Endothelial cell of umbilical vein (primary cell): ENCODE results near the gene PLCB4. TPM values are rescaled to one million over a fixed set of nuclear protein-coding genes. Genes with fewer than 3 reads are reported as not detected.
A peak's percentile ranks its signal among the peaks of the same experiment; 100 is the strongest.

Experiments
- BruUV-seq: library from RNA; stranded (reverse); fragments of 400-500 nt; replicated peaks from 2 replicates; lab custom pipeline; 2021; lab: Mats Ljungman, UMichigan
- CTCF ChIA-PET: fragments of 300-600, 350-600 bp; sonication (Branson Sonifier 250); formaldehyde crosslinking; loops from one replicate; lab custom pipeline; 2021; ENCODE audit warnings: antibody characterized with exemption, inconsistent platforms; lab: Charles Lee
- POLR2A ChIA-PET: fragments of 300-600, 350-600 bp; sonication (Branson Sonifier 250); formaldehyde crosslinking; loops from one replicate; lab custom pipeline; 2021; ENCODE audit warnings: antibody characterized with exemption, inconsistent platforms; lab: Charles Lee
- DNase-seq: peaks from one replicate; pipeline ENCODE4 v3.0.0-alpha.2; 2011; ENCODE audit warnings: low read depth, low spot score
- FAIRE-seq: peaks from 2 replicates; lab custom pipeline; 2011; peaks lifted over from hg19 to GRCh38; lab: Jason Lieb, UNC
- H2AFZ ChIP-seq: 2 replicates; pipeline ENCODE4 v1.6.0; 2012; ENCODE audit warnings: low read depth, low read length, control low read depth, inconsistent platforms
- H3K27ac ChIP-seq: 2 replicates; pipeline ENCODE4 v1.5.1; 2011; ENCODE audit warnings: low read depth, mild to moderate bottlenecking, control low read depth, low read length, moderate library complexity; ENCODE audit not compliant: insufficient read depth
- H3K27me3 ChIP-seq, 2 experiments: 2 replicates each; pipeline versions ENCODE4 v1.6.0 to v1.6.1; 2011; ENCODE audit warnings: low read length in 2 of 2, mixed read lengths in 1 of 2; ENCODE audit not compliant: control insufficient read depth in 2 of 2, insufficient read depth in 2 of 2
- H3K36me3 ChIP-seq, 2 experiments: 2 replicates in 1 of 2; 3 replicates in 1 of 2; pipeline ENCODE4 v1.5.1; 2011; ENCODE audit warnings: low read length in 2 of 2, mild to moderate bottlenecking in 1 of 2, moderate library complexity in 1 of 2; ENCODE audit not compliant: control insufficient read depth in 2 of 2, insufficient read depth in 2 of 2; ENCODE audit errors: extremely low read depth in 1 of 2
- H3K4me1 ChIP-seq: 3 replicates; pipeline ENCODE4 v1.5.1; 2011; ENCODE audit warnings: mild to moderate bottlenecking, low read length; ENCODE audit not compliant: control insufficient read depth, insufficient read depth; ENCODE audit errors: extremely low read depth
- H3K4me2 ChIP-seq: 2 replicates; pipeline ENCODE4 v1.6.1; 2011; ENCODE audit warnings: low read length, control low read depth, mixed read lengths; ENCODE audit not compliant: insufficient read depth
- H3K4me3 ChIP-seq, 3 experiments: fragments of 200-600 bp in 1 of 3; sonication (generic), shearing (Covaris generic) in 1 of 3; replicated peaks in 1 of 3; 2 replicates each; pipeline ENCODE4 v1.5.1; 2011 to 2016; ENCODE audit warnings: control low read depth in 3 of 3, low read length in 3 of 3, mild to moderate bottlenecking in 2 of 3, inconsistent platforms in 1 of 3, low read depth in 1 of 3, moderate library complexity in 1 of 3; ENCODE audit not compliant: insufficient read depth in 1 of 3
- H3K79me2 ChIP-seq: 2 replicates; pipeline ENCODE4 v1.6.0; 2012; ENCODE audit warnings: low read length, inconsistent platforms; ENCODE audit not compliant: control insufficient read depth, insufficient read depth
- H3K9ac ChIP-seq: replicated peaks from 2 replicates; pipeline ENCODE3; 2011; ENCODE audit warnings: low read length, control low read depth; ENCODE audit not compliant: insufficient read depth; ENCODE audit errors: extremely low read depth
- H3K9me1 ChIP-seq: replicated peaks from 3 replicates; pipeline ENCODE4 v1.6.0; 2011; ENCODE audit warnings: mild to moderate bottlenecking, low read length; ENCODE audit not compliant: control insufficient read depth, insufficient read depth; ENCODE audit errors: extremely low read depth
- H3K9me3 ChIP-seq: replicated peaks from 2 replicates; pipeline ENCODE4 v1.5.1; 2012; ENCODE audit warnings: low read length, inconsistent platforms; ENCODE audit not compliant: control insufficient read depth, insufficient read depth
- H4K20me1 ChIP-seq: replicated peaks from 2 replicates; pipeline ENCODE3; 2011; ENCODE audit warnings: mild to moderate bottlenecking, low read length; ENCODE audit not compliant: control insufficient read depth, insufficient read depth; ENCODE audit errors: extremely low read depth
- CTCF ChIP-seq, 2 donors: IDR thresholded peaks; 1 replicate in 1 of 2; 2 replicates in 1 of 2; pipeline ENCODE4 v1.5.1; 2011; ENCODE audit warnings: low read length in 2 of 2, mild to moderate bottlenecking in 2 of 2, moderate library complexity in 2 of 2, control low read depth in 1 of 2, inconsistent platforms in 1 of 2, low read depth in 1 of 2; ENCODE audit not compliant: insufficient read depth in 1 of 2; ENCODE audit errors: extremely low read depth in 1 of 2
- EZH2 ChIP-seq: IDR thresholded peaks from 2 replicates; pipeline ENCODE4 v1.6.1; 2012; ENCODE audit warnings: borderline replicate concordance, low read depth, mild to moderate bottlenecking, moderate library complexity, low read length, inconsistent platforms; ENCODE audit not compliant: severe bottlenecking
- FOS ChIP-seq: IDR thresholded peaks from 2 replicates; pipeline ENCODE4 v1.6.1; 2011; ENCODE audit warnings: mild to moderate bottlenecking, low read length, moderate library complexity, borderline replicate concordance; ENCODE audit not compliant: insufficient read depth
- GATA2 ChIP-seq: IDR thresholded peaks from 2 replicates; pipeline ENCODE4 v1.7.0; 2011; ENCODE audit warnings: low read depth, mild to moderate bottlenecking, moderate library complexity, mixed read lengths, low read length; ENCODE audit not compliant: insufficient read length, insufficient read depth
- JUN ChIP-seq: IDR thresholded peaks from 2 replicates; pipeline ENCODE4 v1.6.1; 2011; ENCODE audit warnings: borderline replicate concordance, low read depth; ENCODE audit not compliant: insufficient read length, insufficient read depth
- MAX ChIP-seq: IDR thresholded peaks from 2 replicates; pipeline ENCODE4 v1.6.1; 2011; ENCODE audit not compliant: insufficient read depth, insufficient read length
- MYC ChIP-seq: IDR thresholded peaks from one replicate; pipeline ENCODE4 v1.6.1; 2011; ENCODE audit warnings: mild to moderate bottlenecking, low read depth, low read length
- POLR2A ChIP-seq: IDR thresholded peaks from 2 replicates; pipeline ENCODE4 v1.6.1; 2012; ENCODE audit warnings: low read depth, mild to moderate bottlenecking, control low read depth, low read length
- POLR2AphosphoS5 ChIP-seq: IDR thresholded peaks from 2 replicates; pipeline ENCODE4 v1.6.1; 2012; ENCODE audit warnings: low read depth, mild to moderate bottlenecking, control low read depth, low read length, moderate library complexity; ENCODE audit not compliant: insufficient read depth
- dilution Hi-C: fragments of 300-500 bp; cut with MboI; formaldehyde crosslinking; loops from one replicate; pipeline ENCODE4 v1.15.0; 2019; ENCODE audit warnings: low sequenced_read_pairs; ENCODE audit not compliant: extremely low pct_ligation_motif_present
- intact Hi-C: fragments of 100-400 bp; cut with micrococcal nuclease; formaldehyde crosslinking; loops from one replicate; pipeline ENCODE4 v1.10.0; 2022
- polyA plus RNA-seq, 4 experiments: library from polyadenylated mRNA; depleted of rRNA in 3 of 4; stranded (reverse) in 3 of 4; unstranded in 1 of 4; fragments of >200 nt; gene quantifications; 2 replicates each; pipeline versions ENCODE4 v1.2.1 to v1.2.3, GENCODE V29; 2011 to 2012; ENCODE audit warnings: missing spikeins in 1 of 4
- total RNA-seq: library from RNA; stranded (reverse); gene quantifications from 2 replicates; pipeline ENCODE4 v1.2.3, GENCODE V29; 2021

PLCB4 gene
- total and polyA plus RNA-seq, 2 donors (not counting 3 experiments of a cell fraction or from before 2014, with no cell fraction given), result 0.37 to 1.7 TPM

GRCh38 chr20:9400171-9401025 is 331.5 kb downstream of the PLCB4 start:
- ChIA-PET POLR2A (no interaction called here), CTCF (interaction anchor here (1.0 to 1.3 kb wide), 3 partner anchors 8 to 211 kb away, joined by 3 to 5 read pairs (median 4); no protein-coding TSS in a partner anchor)
- H3K27me3 ChIP-seq, result no peaks in the 10 kb centered on the region
- H3K79me2 ChIP-seq, result no peaks in the 10 kb centered on the region
- H3K4me1 ChIP-seq, result peaks cover 16% of the 10 kb centered on the region
- no peaks in the 10 kb centered on the region for H4K20me1 ChIP-seq
- intact Hi-C loops (no loop called here), dilution Hi-C loops (no loop called here)
- peak; percentile 4 for FAIRE-seq
- peak overlapping the region; percentile 24 for H3K9ac ChIP-seq
- H2AFZ ChIP-seq, result peak overlapping the region; percentile 65
- peak; percentile 36 for DNase-seq
- peak overlapping the region; percentile 48 for H3K4me2 ChIP-seq
- H3K9me1 ChIP-seq, result no peaks in the 10 kb centered on the region
- no TSS peak for BruUV-seq
- no peak overlapping the region for H3K4me3 ChIP-seq
- peak overlapping the region; percentile 20 for H3K27ac ChIP-seq
- H3K9me3 ChIP-seq, result no peaks in the 10 kb centered on the region
- H3K36me3 ChIP-seq, result no peaks in the 10 kb centered on the region
- TF ChIP-seq POLR2A (no peak), JUN (peak; percentile 16), MAX (no peak), CTCF (IDR thresholded peaks at IDR 0.05; ENCODE audit: extremely low read depth in 1 of 2, insufficient read depth in 1 of 2, low read depth in 1 of 2, low read length in 2 of 2) (no peak), POLR2AphosphoS5 (no peak), EZH2 (no peak), GATA2 (no peak), FOS (peak; percentile 34), MYC (no peak)
